HFFc6 (cell line): ENCODE data around the gene RAB44. TPM values are rescaled to one million over a fixed set of nuclear protein-coding genes. Genes with fewer than 3 reads are reported as not detected.
"Not testable (repeated sequence)": the region's sequence is repeated elsewhere in the genome, so short reads cannot be mapped to it uniquely, and the experiment has no call there.

Experiments
- DNase-seq: peaks from one replicate; pipeline ENCODE4 v3.0.0-alpha.2; 2018
- H3K27ac Mint-ChIP-seq: 2 replicates; pipeline ENCODE4 v1.8.0; 2020; ENCODE audit warnings: mild to moderate bottlenecking, mixed read lengths
- H3K27me3 Mint-ChIP-seq: 2 replicates; pipeline ENCODE4 v1.8.0; 2021; ENCODE audit warnings: mild to moderate bottlenecking, moderate library complexity, mixed read lengths; ENCODE audit not compliant: insufficient read depth
- H3K36me3 Mint-ChIP-seq: 2 replicates; pipeline ENCODE4 v1.8.0; 2021; ENCODE audit warnings: low read depth, mixed read lengths
- H3K4me1 Mint-ChIP-seq: 2 replicates; pipeline ENCODE4 v1.8.0; 2020; ENCODE audit warnings: low read depth, mixed read lengths
- H3K4me3 Mint-ChIP-seq: 2 replicates; pipeline ENCODE4 v1.8.0; 2020; ENCODE audit warnings: mild to moderate bottlenecking, moderate library complexity, mixed read lengths
- H3K9me3 Mint-ChIP-seq: 2 replicates; pipeline ENCODE4 v1.8.0; 2020; ENCODE audit warnings: mild to moderate bottlenecking, mixed read lengths
- CTCF ChIP-seq: fragments of 200-600 bp; sonication (generic); IDR thresholded peaks from 2 replicates; pipeline ENCODE4 v1.5.0; 2021; ENCODE audit warnings: antibody characterized with exemption, mild to moderate bottlenecking
- total RNA-seq, 6 experiments: library from RNA; stranded (reverse); fragmentation: NEBNext Ultra II Directional; extraction: Animal tissue kit (Norgen Biotek cat#: 25700); gene quantifications; 2 replicates in 1 of 6; 3 replicates in 5 of 6; pipeline ENCODE4 v1.2.3, GENCODE V29; 2021

The RAB44 gene
- total RNA-seq, 6 experiments from 2014 or later = 0.26 to 0.45 TPM; not detected in 4

DNA sequence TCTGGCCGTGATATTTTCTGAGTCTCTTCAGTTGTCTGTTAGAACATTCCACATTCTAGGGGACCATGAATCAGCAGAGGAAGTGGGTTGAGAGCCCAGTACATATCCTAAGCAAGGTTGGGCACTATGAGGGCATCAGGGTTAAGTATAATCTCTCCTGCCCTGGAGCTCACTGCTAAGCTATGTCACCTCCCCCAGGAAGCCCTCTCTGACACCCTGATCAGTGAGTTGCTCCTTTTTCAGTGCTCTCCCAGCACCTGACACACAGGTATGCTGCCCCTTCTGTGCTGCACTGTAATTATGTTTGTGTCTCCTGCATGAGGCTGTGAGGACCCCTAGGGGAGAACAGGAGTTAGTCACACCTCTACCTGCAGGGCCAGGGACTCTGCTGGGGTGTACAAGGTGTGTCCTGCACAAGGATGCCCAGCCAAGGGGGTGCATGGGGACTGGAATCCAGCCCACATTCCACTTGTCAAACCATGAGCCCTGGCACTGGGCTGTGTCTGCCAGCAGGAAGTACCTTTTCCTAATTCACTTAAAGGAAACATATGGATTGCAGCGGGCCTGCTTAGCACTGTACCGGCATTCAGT, 3.9 kb downstream of the RAB44 start:
- H3K27ac Mint-ChIP-seq = peak overlapping the region; percentile 29; the same call in 1 of the 2 replicates
- no peaks in the 10 kb centered on the region for H3K9me3 Mint-ChIP-seq
- H3K36me3 Mint-ChIP-seq = no peaks in the 10 kb centered on the region
- H3K4me3 Mint-ChIP-seq = no peak overlapping the region
- H3K27me3 Mint-ChIP-seq = peaks cover 14% of the 10 kb centered on the region
- DNase-seq = peak; percentile 50
- no peak for TF ChIP-seq CTCF
- H3K4me1 Mint-ChIP-seq = peaks cover 18% of the 10 kb centered on the region

DNA sequence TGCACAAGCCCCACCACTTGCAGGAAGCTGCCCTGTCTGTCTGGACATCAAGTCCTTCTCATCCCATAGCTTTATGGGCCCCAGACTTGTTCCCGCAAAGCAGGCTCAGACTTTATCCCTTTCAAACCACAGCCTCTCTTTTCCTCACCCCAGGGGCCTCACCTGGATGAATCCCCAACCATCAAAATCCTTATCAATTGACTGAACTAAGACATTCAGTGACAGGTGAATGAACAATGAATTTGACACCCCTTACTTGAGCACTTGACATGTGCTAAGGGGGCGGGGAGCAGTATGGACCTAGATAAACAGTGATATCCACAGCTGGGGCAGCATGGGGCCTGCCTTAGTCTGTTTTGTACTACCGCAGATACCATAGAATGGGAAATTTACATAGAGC, 5.0 kb downstream of the RAB44 start:
- Mint-ChIP-seq H3K4me1 (peaks cover 18% of the 10 kb centered on the region), H3K27me3 (peaks cover 14% of the 10 kb centered on the region), H3K4me3 (no peak overlapping the region), H3K9me3 (no peaks in the 10 kb centered on the region), H3K36me3 (no peaks in the 10 kb centered on the region), H3K27ac (no peak overlapping the region)
- no peak for TF ChIP-seq CTCF
- DNase-seq = no peak

- TF ChIP-seq CTCF = no peak
- H3K27me3 Mint-ChIP-seq = peaks cover 14% of the 10 kb centered on the region
Observed at GRCh38 chr6:36703081-36703606, 5.5 kb downstream of the RAB44 start.

GRCh38 chr6:36703982-36704381, 6.4 kb downstream of the RAB44 start:
- H3K4me1 Mint-ChIP-seq = peaks cover 18% of the 10 kb centered on the region
- DNase-seq = no peak
- H3K27me3 Mint-ChIP-seq = peaks cover 10% of the 10 kb centered on the region
- no peaks in the 10 kb centered on the region for H3K9me3 Mint-ChIP-seq
- H3K4me3 Mint-ChIP-seq = no peak overlapping the region
- TF ChIP-seq CTCF = no peak
- H3K27ac Mint-ChIP-seq = no peak overlapping the region
- H3K36me3 Mint-ChIP-seq = no peaks in the 10 kb centered on the region

More at GRCh38 chr6:36703081-36703606, 5.5 kb downstream of the RAB44 start:
- DNase-seq = no peak
- H3K9me3 Mint-ChIP-seq = no peaks in the 10 kb centered on the region
- H3K27ac Mint-ChIP-seq = no peak overlapping the region
- H3K4me1 Mint-ChIP-seq = peaks cover 18% of the 10 kb centered on the region
- no peaks in the 10 kb centered on the region for H3K36me3 Mint-ChIP-seq
- no peak overlapping the region for H3K4me3 Mint-ChIP-seq

- H3K36me3 Mint-ChIP-seq, H3K9me3 Mint-ChIP-seq, H3K27ac Mint-ChIP-seq, H3K4me3 Mint-ChIP-seq, DNase-seq: not testable (repeated sequence)
- Mint-ChIP-seq H3K4me1 (peaks cover 18% of the 10 kb centered on the region), H3K27me3 (peaks cover 12% of the 10 kb centered on the region)
Observed at GRCh38 chr6:36704961-36705577, 7.4 kb downstream of the RAB44 start.

- no peak for TF ChIP-seq CTCF
- Mint-ChIP-seq H3K27me3 (peaks cover 14% of the 10 kb centered on the region), H3K27ac (no peak overlapping the region), H3K4me1 (peaks cover 10% of the 10 kb centered on the region), H3K9me3 (no peaks in the 10 kb centered on the region), H3K36me3 (no peaks in the 10 kb centered on the region), H3K4me3 (no peak overlapping the region)
- no peak for DNase-seq
Observed at GRCh38 chr6:36706339-36706738, 8.7 kb downstream of the RAB44 start.
